GM19099 (cell line): Measurements from ENCODE around the gene TTBK2.

Experiments
- POLR2A ChIP-seq: IDR thresholded peaks from 3 replicates; pipeline ENCODE4 v1.6.1; 2011; ENCODE audit warnings: low read depth; ENCODE audit not compliant: insufficient read length; ENCODE audit errors: extremely low read depth

TTBK2 gene

DNA sequence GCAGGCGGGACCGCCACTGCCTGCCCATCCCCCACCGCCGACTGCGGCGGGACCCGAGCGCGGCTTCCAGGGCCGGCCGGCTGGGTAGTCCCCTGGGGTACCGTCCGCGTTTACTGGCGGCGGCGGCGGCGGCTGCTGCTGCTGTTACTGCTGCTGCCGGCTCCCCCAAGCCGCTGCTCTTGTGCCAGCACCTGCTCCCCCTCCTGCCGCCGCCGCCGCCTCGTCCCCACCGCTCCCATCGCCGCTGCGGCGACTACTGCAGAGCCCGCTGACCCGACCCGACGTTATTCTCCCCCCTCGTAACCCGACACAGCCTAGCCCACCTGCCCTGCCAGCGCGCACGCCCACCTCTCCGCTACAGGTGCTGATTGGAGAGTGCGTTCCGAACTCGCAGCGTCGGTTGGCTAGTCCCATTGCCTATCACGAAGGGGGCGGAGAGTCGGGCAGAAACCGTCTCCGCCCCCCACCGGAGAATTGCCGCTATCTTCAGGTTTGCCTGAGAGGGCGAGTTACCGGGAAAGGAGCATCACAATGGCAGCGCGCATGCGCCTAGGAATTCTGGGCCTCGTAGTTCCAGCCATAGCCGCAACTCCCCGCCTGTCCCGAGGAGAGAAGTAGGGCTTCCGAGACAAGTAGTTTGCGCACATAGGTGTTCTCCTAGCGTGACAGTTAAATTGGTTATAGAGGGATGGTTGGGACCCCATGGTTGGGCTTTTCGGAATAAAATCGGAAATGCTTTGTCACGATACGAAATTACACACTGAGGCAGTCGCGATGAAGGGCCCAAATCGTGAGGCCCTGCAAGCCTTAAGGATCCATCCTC is at the start of gene TTBK2:
TTBK2 (minus strand) TSS at position 260 of the 823 bp plus-strand sequence. CDS start 42,161 bp downstream, outside the sequence.
- peak; percentile 66 for TF ChIP-seq POLR2A

DNA sequence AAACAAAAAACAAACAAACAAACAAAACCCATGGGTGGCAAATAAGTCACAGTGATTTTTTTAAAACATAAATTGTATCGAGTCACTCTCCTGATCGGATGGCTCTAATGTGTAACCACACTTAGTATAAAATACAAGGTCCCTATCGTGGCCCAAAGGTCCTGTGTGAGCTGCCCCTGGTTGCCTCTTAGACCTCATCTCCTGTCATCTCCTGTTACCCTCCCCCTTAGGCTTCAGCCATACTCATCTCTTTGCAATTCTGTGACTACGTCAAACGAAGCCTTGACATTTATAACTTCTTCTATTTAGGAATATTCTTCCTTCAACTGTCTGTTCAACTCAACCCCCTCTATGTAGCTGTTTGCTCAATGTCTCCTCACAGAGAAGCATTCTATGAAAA is 43.9 kb upstream of the TTBK2 start:
- no peak for TF ChIP-seq POLR2A

DNA sequence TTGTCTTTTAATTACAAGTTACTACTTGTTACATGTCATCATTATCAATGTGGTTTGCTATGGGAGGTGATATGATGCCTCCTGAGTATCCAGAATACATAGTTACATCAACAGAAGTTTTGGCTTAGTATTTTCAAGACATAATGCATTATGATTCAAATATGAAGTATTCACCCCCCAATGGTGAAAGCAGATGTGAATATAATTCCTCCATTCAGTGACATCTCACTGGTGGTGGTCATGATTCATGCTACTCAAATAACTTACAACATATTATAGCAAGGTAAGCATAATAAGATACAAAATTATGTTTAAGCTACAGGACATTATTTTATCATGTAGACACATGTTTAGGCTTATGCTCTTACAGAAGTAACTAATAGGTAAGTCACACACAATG is 34.9 kb upstream of the TTBK2 start:
- no peak for TF ChIP-seq POLR2A

DNA sequence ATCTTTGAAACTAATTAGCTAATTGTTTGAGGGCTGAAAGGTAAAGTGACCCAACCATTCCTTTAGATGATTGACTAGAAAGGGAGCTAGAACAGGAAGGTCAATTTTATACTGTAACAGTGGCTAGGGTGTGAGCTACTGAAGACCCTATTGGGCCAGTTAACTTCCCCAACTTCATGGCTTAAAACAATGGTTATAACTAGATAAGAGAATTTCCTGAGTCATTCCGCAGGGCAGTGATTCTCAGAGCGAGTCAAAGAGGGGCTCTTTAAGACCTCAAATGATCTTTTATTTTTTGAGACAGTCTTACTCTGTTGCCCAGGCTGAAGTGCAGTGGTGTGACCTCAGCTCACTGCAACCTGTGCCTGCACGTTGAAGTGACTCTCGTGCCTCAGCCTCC is 33.7 kb upstream of the TTBK2 start:
- no peak for TF ChIP-seq POLR2A

DNA sequence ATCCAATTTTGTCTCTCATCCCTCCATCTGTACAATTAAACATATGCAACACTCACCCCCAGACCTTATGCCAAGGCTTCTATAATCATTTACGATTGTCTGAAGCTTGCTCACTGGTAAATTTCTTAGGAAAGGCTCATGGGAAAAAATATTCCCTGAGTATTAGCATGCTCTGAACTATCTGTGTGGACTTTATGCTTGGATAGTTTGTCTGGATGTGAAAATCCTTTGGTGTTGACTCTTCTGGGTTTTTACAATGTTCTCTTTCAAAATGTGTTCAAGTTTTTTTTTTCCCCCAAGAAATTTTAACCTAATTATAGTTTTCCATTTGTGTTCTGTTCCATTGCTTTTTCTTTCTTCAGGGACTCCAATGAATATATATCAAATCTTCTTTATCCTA is 19.9 kb upstream of the TTBK2 start:
- TF ChIP-seq POLR2A = no peak

DNA sequence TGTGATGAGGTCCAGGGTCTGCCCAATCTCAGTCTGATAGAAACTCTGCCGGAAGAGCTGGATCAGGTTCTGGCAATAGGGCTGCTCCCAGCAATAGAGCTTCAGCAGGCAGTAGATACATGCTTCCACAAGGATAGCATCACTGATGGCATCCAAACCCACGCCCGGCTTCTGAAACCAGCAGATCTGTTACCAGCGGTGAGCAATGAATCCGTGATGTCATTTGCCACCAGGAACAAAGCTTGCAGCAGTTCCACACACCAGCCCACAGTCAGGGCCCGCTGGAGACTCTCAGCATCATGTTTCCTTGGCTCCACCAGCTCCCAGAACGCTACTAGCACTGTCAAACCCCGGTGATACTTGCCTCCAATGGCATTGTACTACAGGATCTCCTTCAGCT is 19.3 kb upstream of the TTBK2 start:
- TF ChIP-seq POLR2A = no peak

DNA sequence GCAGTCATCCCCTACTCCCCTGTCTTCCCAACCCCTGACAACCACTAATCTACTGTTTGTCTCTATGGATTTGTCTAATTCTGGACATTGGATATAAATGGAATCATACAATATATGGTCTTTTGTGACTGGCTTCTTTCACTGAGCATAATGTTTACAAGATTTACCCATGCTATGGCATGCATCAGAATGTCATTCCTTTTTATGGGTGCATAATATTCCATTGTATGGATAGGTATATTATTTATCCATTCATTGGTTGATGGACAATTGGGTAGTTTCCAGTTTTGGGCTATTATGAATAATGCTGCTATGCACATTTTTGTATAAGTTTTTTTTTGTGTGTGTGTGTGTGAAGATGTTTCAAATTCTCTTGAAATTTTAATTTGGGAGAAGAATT is 16.6 kb upstream of the TTBK2 start:
- TF ChIP-seq POLR2A = no peak

DNA sequence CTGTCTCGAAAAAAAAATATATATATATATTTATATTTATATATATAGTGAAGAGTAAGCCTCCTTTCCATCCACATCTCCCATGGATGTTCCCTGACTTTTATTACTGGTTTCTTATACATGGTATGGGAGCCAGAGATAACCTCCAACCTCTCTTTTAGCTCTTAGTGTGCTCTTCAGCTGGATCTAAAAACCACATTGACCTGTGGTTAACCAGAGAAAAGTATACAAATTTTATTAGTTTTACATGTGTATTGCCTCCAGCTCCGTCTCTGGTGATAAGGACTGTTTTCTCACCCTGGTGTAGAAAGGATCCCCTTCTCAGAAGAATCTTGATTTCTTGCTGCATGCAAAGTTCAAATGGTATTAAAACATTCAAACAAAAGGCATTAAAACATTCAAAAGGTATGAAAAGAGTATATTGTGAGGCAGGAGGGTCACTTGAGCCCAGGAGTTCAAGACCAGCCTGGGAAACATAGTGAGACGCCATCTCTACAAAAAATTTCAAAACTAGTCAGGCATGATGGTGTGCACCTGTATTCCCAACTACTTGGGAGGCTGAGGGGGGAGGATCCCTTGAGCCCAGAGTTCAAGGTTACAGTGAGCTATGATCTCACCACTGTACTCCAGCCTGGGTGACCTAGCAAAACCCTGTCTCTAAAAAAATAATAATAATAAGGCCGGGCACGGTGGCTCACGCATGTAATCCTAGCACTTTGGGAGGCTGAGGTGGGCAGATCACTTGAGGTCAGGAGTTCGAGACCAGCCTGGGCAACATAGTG is 13.5 kb upstream of the TTBK2 start:
- no peak for TF ChIP-seq POLR2A

DNA sequence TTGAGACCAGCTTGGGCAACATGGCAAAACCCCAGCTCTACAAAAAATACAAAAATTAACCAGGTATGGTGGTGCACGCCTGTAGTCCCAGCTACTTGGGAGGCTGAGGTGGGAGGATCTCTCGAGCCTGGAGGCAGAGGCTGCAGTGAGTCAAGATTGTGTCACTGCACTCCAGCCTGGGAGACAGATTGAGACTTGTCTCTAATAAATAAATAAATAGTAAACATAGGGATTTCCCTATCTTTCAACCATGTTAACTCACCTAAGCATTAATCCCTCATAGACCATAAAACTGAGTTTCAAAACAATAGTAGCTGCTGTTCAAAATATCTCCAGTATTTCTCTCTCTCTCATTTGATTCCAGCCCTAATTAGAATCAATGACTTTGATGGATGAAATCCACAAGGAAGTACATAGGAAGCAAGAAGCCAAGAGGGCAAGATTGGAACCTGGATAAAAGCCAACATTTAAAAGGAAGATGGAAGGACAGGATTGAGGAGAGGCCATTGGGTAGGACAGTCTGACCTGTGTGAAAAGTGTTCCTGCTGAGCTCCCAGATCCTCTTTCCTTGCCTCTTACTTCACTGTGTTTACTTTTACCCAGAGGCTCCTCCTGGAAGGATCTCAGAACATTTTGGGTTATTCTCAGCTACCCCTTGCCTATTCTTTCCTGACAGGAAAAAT is 12.4 kb upstream of the TTBK2 start:
- no peak for TF ChIP-seq POLR2A

DNA sequence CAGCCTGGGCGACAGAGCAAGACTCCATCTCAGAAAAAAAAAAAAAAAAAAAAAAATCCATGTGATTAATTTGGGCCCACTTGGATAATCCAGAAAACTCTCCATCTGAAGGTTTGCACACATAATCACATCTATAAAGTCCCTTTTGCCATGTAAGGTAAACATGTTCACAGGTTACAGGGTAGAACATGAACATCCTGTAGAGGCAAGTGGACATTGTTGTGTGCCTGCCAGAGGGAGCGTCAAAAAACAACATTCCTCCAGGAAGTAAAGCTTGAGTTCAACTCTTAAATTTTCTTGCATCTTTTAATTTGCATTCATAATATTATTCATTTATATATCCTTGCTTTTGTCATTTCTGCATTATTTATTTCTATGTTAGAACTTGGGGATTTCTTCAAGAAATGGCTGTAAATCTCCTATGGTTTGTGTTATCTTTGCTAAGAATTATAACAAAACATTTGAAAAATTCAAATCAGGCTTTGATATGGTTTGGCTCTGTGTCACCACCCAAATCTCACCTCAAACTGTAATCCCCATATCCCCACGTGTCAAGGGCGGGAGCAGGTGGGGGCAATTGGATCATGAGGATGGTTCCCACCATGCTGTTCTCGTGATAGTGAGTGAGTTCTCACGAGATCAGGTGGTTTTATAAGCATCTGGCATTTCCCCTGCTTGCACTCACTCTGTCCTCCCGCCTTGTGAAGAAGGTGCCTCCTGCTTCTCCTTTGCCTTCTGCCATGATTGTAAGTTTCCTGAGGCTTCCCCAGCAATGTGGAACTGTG is 11.3 kb upstream of the TTBK2 start:
- TF ChIP-seq POLR2A = no peak

DNA sequence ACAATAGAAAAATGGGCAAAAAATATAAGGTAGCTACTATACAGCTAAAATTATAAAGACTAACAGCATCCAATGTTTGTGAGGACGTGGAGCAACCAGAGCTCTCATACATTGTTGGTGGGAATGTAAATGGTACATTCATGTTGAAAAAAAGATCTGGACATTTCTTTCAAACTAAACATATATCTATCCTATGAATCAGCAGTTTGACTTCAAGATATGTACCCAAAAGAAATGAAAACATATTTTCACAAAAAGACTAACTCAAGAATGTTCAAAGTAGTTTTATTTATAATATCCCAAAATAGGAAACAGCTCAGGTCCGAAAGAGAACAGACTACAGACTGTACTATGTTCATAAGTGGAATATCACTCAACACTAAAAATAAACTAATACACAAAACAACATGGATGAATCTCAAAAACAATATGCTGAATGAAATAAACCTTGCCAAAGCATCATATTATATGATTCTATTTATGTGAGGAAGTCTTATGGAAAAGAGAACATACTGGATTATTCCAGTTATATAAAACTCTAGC is 8.8 kb upstream of the TTBK2 start:
- no peak for TF ChIP-seq POLR2A

DNA sequence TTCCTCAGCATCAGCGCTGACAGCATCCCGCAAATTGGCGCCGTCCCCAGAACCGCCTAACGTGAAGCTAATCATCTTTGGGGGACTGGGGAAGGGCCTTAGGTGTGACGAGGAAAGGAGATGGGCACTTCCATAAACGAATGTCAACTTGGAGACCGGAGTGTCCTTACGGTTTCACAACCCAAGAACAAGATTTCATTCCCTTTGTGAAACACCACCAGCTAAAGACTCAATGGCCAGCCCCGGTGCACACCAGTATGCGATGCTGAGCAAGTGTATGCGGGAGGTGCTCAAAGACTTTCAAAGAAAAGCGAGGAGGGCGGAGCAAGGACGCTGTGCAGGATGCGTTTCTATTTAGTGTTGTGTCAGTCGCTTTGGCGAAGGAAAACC is 759 bp upstream of the TTBK2 start:
- TF ChIP-seq POLR2A = no peak

DNA sequence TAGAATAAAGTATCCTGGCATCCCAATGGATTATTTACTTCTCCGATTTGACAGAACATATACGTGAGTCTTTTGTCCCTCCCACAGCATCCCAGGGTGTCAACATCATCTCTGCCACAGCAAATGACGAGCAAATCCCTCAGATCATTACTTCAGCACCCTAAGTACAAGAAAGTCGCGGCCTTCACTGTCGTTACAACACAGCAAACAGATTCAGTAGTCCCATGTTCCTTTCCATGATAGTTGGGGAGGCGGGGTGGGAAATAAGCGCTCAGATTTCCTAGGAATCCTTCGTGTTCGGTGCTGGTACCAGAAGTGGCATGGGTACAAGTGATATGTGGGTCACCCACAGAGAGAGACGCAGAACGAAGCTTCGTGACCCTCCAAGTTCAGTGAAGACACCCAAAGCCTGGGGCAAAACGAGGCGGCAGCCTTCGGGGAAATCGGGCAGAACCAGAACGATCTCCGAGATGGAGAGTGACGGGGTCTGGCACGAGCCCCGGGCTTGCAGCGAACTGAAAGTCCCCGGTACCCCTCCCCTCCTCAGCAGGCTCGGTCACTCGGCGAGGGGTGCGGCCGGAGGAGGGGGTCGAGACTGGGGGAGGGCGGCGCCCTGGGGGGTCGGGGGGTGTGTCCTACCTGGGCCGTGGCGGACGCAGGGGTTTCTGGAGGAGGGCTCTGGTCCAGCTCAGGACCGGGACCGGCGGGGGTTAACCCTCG is 619 bp downstream of the TTBK2 start:
- no peak for TF ChIP-seq POLR2A

DNA sequence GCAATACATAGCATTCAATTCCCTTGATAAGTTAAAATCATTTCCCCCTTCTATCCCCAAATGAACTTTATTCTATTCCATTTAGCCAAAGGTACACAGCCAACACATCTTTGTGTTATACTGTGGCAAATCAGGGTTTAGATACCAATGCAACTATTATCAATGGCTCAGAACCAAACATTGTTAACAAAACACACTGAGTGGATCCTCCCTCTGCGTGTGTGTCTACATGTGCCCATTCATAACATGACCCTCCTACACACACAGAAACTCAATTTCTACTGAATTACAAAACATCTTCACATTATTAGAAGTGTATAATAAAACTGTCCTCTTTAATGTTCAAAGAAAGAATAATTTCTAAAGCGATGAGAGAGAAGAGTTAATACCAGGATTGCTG is 1.3 kb downstream of the TTBK2 start:
- no peak for TF ChIP-seq POLR2A

DNA sequence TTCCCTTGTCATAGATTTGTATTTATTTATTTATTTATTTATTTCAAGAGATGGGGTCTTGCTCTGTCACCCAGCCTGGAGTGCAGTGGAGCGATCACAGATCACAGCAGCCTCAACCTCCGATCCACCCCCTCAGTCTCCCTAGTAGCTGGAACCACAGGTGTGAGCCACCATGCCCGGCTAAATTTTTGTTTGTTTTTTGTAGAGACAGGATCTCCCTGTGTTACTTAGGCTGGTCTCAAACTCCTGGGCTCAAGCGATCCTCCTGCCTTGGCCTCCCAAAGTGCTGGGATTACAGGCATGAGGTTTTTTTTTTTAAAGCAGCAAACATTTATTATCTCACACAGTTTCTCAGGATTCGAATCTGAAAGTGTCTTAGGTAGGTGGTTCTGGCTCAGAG is 2.5 kb downstream of the TTBK2 start:
- TF ChIP-seq POLR2A = no peak
